HEK293 (cell line): Measurements from ENCODE around the gene CAPS.

Experiments used
- CTCF ChIA-PET: fragments of 350-600 bp; formaldehyde crosslinking; extraction: SDS; loops from one replicate; lab custom pipeline; 2021; ENCODE audit warnings: antibody characterized with exemption; lab: Yijun Ruan, JAX
- POLR2A ChIA-PET: fragments of 300-600 bp; formaldehyde crosslinking; extraction: SDS; loops from one replicate; lab custom pipeline; 2020; ENCODE audit warnings: antibody characterized with exemption, inconsistent platforms; lab: Yijun Ruan, JAX
- H3K27ac ChIP-seq: fragments of 200-500 bp; sonication (Bioruptor generic); 2 replicates; pipeline ENCODE4 v1.5.1; 2014; ENCODE audit warnings: low read depth, low read length, control low read depth, inconsistent platforms; ENCODE audit errors: extremely low read depth
- H3K36me3 ChIP-seq, 2 experiments: fragments of 200-500 bp in 1 of 2; sonication (Bioruptor generic) in 1 of 2; 1 replicate in 1 of 2; 2 replicates in 1 of 2; pipeline ENCODE4 v1.5.1; 2014 to 2017; ENCODE audit warnings: inconsistent platforms in 2 of 2, low read length in 2 of 2; ENCODE audit not compliant: control insufficient read depth in 2 of 2, insufficient read depth in 1 of 2
- H3K4me1 ChIP-seq: fragments of 200-500 bp; sonication (Bioruptor generic); 2 replicates; pipeline ENCODE4 v1.5.1; 2014; ENCODE audit warnings: mild to moderate bottlenecking, low read length, inconsistent platforms; ENCODE audit not compliant: control insufficient read depth, insufficient read depth
- H3K4me3 ChIP-seq: 2 replicates; pipeline ENCODE4 v1.5.1; 2011; ENCODE audit warnings: low read depth, mild to moderate bottlenecking, control low read depth, low read length, moderate library complexity
- H3K9me3 ChIP-seq: fragments of 200-500 bp; sonication (Bioruptor generic); 2 replicates; pipeline ENCODE4 v1.5.1; 2014; ENCODE audit warnings: low read depth, low read length, inconsistent platforms; ENCODE audit not compliant: control insufficient read depth, insufficient read depth
- EGR2 ChIP-seq: fragments of 450-650 bp; formaldehyde crosslinking; IDR thresholded peaks from 2 replicates; pipeline ENCODE4 v1.5.1; 2016; ENCODE audit warnings: low read depth, missing biosample characterization, missing genetic modification characterization
- HOXD13 ChIP-seq: sonication (generic); formaldehyde crosslinking; IDR thresholded peaks from 2 replicates; pipeline ENCODE4 v1.8.0; 2022; ENCODE audit warnings: missing genetic modification reagents, borderline replicate concordance
- SALL2 ChIP-seq: fragments of 450-650 bp; formaldehyde crosslinking; IDR thresholded peaks from 2 replicates; pipeline ENCODE4 v1.5.0; 2017; ENCODE audit warnings: missing biosample characterization, mild to moderate bottlenecking, missing genetic modification characterization, borderline replicate concordance
- SP3 ChIP-seq: fragments of 450-650 bp; formaldehyde crosslinking; IDR thresholded peaks from 2 replicates; pipeline ENCODE4 v1.5.1; 2016; ENCODE audit warnings: missing biosample characterization, missing genetic modification characterization
- YY2 ChIP-seq: fragments of 450-650 bp; formaldehyde crosslinking; IDR thresholded peaks from 2 replicates; pipeline ENCODE4 v1.5.1; 2016; ENCODE audit warnings: missing biosample characterization, missing genetic modification characterization
- ZBTB7A ChIP-seq: fragments of 450-650 bp; formaldehyde crosslinking; IDR thresholded peaks from 2 replicates; pipeline ENCODE4 v1.5.1; 2016; ENCODE audit warnings: low read depth, missing biosample characterization, missing genetic modification characterization
- ZNF140 ChIP-seq: fragments of 450-650 bp; formaldehyde crosslinking; IDR thresholded peaks from 2 replicates; pipeline ENCODE4 v1.5.1; 2016; ENCODE audit warnings: missing biosample characterization, missing genetic modification characterization
- ZNF24 ChIP-seq: fragments of 450-650 bp; formaldehyde crosslinking; IDR thresholded peaks from 2 replicates; pipeline ENCODE4 v1.5.1; 2016; ENCODE audit warnings: missing biosample characterization, missing genetic modification characterization
- ZNF248 ChIP-seq: fragments of 450-650 bp; formaldehyde crosslinking; IDR thresholded peaks from 2 replicates; pipeline ENCODE4 v1.5.1; 2017; ENCODE audit warnings: missing biosample characterization, missing genetic modification characterization
- ZNF341 ChIP-seq: fragments of 450-650 bp; formaldehyde crosslinking; IDR thresholded peaks from 2 replicates; pipeline ENCODE4; 2016; ENCODE audit warnings: low read depth, missing biosample characterization, missing genetic modification characterization
- ZNF416 ChIP-seq: fragments of 450-650 bp; formaldehyde crosslinking; IDR thresholded peaks from 2 replicates; pipeline ENCODE4 v1.5.1; 2016; ENCODE audit warnings: missing biosample characterization, missing genetic modification characterization
- ZNF48 ChIP-seq: fragments of 450-650 bp; formaldehyde crosslinking; IDR thresholded peaks from 2 replicates; pipeline ENCODE4 v1.5.1; 2016; ENCODE audit warnings: missing biosample characterization, missing genetic modification characterization
- ZNF585B ChIP-seq: fragments of 450-650 bp; formaldehyde crosslinking; IDR thresholded peaks from 2 replicates; pipeline ENCODE4 v1.5.1; 2016; ENCODE audit warnings: missing biosample characterization, missing genetic modification characterization
- ZNF610 ChIP-seq: fragments of 450-650 bp; formaldehyde crosslinking; IDR thresholded peaks from 2 replicates; pipeline ENCODE4 v1.5.1; 2016; ENCODE audit warnings: missing biosample characterization, missing genetic modification characterization, borderline replicate concordance
- ZNF654 ChIP-seq: fragments of 450-650 bp; formaldehyde crosslinking; IDR thresholded peaks from 2 replicates; pipeline ENCODE4 v1.5.1; 2016; ENCODE audit warnings: low read depth, missing biosample characterization, missing genetic modification characterization
- ZNF776 ChIP-seq: fragments of 450-650 bp; formaldehyde crosslinking; IDR thresholded peaks from 2 replicates; pipeline ENCODE4 v1.5.0; 2017; ENCODE audit warnings: missing biosample characterization, missing genetic modification characterization, borderline replicate concordance
- ZNF837 ChIP-seq: fragments of 450-650 bp; formaldehyde crosslinking; IDR thresholded peaks from 2 replicates; pipeline ENCODE4 v1.5.1; 2016; ENCODE audit warnings: missing biosample characterization, missing genetic modification characterization
- ZSCAN30 ChIP-seq: fragments of 450-650 bp; IDR thresholded peaks from 2 replicates; pipeline ENCODE4 v1.5.1; 2018; ENCODE audit warnings: missing biosample characterization, mild to moderate bottlenecking, missing genetic modification characterization, moderate library complexity
- TF ChIP-seq, protein P1 (sequence below): fragments of 450-650 bp; formaldehyde crosslinking; IDR thresholded peaks from 2 replicates; pipeline ENCODE4 v1.5.1; 2016; ENCODE audit warnings: missing biosample characterization, missing genetic modification characterization
- TF ChIP-seq, protein P2 (sequence below): fragments of 450-650 bp; formaldehyde crosslinking; IDR thresholded peaks from 2 replicates; pipeline ENCODE4 v1.5.1; 2016; ENCODE audit warnings: missing biosample characterization, missing genetic modification characterization
- TF ChIP-seq, protein P3 (sequence below): fragments of 450-650 bp; formaldehyde crosslinking; IDR thresholded peaks from 2 replicates; pipeline ENCODE4 v1.5.1; 2017; ENCODE audit warnings: missing biosample characterization, mild to moderate bottlenecking, missing genetic modification characterization, moderate library complexity
- TF ChIP-seq, protein P4 (sequence below): fragments of 450-650 bp; formaldehyde crosslinking; IDR thresholded peaks from 2 replicates; pipeline ENCODE4 v1.5.1; 2016; ENCODE audit warnings: missing biosample characterization, missing genetic modification characterization, low read depth
- TF ChIP-seq, protein P5 (sequence below): fragments of 450-650 bp; formaldehyde crosslinking; IDR thresholded peaks from 2 replicates; pipeline ENCODE4 v1.5.1; 2017; ENCODE audit warnings: missing biosample characterization, missing genetic modification characterization
- TF ChIP-seq, protein P6 (sequence below): fragments of 450-650 bp; formaldehyde crosslinking; IDR thresholded peaks from 2 replicates; pipeline ENCODE4 v1.5.1; 2016; ENCODE audit warnings: missing biosample characterization, missing genetic modification characterization

Gene CAPS

DNA sequence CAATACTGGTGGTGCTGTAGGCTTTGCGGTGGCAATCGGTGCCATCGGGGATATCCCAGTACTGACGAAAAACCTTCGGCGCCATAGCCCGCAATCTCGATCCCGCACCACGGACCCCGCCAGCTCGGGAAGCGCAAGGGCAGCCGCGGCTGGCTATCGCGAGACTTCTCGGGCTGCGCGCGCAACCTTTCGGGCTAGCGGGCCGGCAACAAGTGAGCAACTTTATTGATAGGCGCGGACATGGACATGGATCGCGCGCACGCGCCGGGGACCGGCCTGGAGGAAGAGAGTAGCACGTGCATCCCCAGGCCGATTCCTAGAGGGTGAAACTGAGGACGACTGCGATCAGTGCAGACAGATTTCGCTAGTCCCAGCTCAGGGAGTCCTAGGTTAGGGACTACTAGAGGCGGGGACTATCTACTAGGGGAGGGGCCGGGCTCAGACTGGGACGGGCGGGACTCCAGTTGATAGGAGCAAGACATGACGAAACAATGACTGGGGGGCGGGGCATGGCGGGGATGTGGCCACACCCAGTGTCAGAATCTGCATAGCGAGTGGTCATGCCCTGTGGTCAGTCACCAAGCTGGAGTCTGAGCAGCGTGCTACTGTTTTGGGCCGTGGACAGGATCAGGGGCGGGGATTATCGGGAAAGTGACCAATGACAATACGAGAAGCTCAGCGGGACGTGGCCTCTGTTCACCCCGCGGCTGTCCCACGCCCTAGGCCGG lies 10.3 kb upstream of the CAPS start, which contains the start of gene NDUFA11:
Gene NDUFA11, minus strand, starts transcription at position 167 of the 728 bp plus-strand sequence. Its CDS starts 82 bp downstream, at position 85.
- H3K27ac ChIP-seq, result peak within 1 kb of the TSS; percentile 88
- ChIA-PET POLR2A (interaction anchor here (0.5 to 3.1 kb wide), 17 partner anchors 11 to 1166 kb away, joined by 3 to 35 read pairs (median 5); partner anchors contain the start of genes DUS3L, RANBP3, RPL36 and SAFB), CTCF (interaction anchor here (0.6 to 6.5 kb wide), 10 partner anchors 11 to 387 kb away, joined by 3 to 56 read pairs (median 4); partner anchors contain the start of gene NRTN)
- H3K4me1 ChIP-seq, result no peaks in the 10 kb centered on the region
- H3K36me3 ChIP-seq, result peaks cover 4 to 19% of the 10 kb centered on the region in 2 experiments; a peak in 2 of 3 replicates
- no peaks in the 10 kb centered on the region for H3K9me3 ChIP-seq
- peak within 1 kb of the TSS; percentile 97 for H3K4me3 ChIP-seq
- TF ChIP-seq SALL2 (tag by site-specific recombination) (no peak), SP3 (tag by site-specific recombination) (peak; percentile 69), EGR2 (no peak), ZNF48 (tag by site-specific recombination) (no peak), ZNF24 (tag by site-specific recombination) (peak; percentile 50), ZBTB7A (tag by site-specific recombination) (0 out of 2 replicates have a peak, but pooled peaks have one; percentile 13), ZNF140 (no peak), ZNF654 (tag by site-specific recombination) (no peak), ZNF610 (tag by site-specific recombination) (peak; percentile 35; the same call in 1 of the 2 replicates), YY2 (tag by site-specific recombination) (peak; percentile 55; the same call in 1 of the 2 replicates), ZNF776 (tag by site-specific recombination) (no peak), ZNF585B (tag by site-specific recombination) (no peak), ZNF248 (tag by site-specific recombination) (no peak), HOXD13 (CRISPR knock-in tag) (0 out of 2 replicates have a peak, but pooled peaks have one; percentile 13), ZNF341 (tag by site-specific recombination) (no peak), ZNF837 (tag by site-specific recombination) (no peak), ZNF416 (no peak), ZSCAN30 (tag by site-specific recombination) (peak; percentile 90)
- TF ChIP-seq, protein P1, sequence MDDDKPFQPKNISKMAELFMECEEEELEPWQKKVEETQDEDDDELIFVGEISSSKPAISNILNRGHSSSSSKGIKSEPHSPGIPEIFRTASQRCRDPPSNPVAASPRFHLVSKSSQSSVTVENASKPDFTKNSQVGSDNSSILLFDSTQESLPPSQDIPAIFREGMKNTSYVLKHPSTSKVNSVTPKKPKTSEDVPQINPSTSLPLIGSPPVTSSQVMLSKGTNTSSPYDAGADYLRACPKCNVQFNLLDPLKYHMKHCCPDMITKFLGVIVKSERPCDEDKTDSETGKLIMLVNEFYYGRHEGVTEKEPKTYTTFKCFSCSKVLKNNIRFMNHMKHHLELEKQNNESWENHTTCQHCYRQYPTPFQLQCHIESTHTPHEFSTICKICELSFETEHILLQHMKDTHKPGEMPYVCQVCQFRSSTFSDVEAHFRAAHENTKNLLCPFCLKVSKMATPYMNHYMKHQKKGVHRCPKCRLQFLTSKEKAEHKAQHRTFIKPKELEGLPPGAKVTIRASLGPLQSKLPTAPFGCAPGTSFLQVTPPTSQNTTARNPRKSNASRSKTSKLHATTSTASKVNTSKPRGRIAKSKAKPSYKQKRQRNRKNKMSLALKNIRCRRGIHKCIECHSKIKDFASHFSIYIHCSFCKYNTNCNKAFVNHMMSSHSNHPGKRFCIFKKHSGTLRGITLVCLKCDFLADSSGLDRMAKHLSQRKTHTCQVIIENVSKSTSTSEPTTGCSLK, result no peak
- TF ChIP-seq, protein P2, sequence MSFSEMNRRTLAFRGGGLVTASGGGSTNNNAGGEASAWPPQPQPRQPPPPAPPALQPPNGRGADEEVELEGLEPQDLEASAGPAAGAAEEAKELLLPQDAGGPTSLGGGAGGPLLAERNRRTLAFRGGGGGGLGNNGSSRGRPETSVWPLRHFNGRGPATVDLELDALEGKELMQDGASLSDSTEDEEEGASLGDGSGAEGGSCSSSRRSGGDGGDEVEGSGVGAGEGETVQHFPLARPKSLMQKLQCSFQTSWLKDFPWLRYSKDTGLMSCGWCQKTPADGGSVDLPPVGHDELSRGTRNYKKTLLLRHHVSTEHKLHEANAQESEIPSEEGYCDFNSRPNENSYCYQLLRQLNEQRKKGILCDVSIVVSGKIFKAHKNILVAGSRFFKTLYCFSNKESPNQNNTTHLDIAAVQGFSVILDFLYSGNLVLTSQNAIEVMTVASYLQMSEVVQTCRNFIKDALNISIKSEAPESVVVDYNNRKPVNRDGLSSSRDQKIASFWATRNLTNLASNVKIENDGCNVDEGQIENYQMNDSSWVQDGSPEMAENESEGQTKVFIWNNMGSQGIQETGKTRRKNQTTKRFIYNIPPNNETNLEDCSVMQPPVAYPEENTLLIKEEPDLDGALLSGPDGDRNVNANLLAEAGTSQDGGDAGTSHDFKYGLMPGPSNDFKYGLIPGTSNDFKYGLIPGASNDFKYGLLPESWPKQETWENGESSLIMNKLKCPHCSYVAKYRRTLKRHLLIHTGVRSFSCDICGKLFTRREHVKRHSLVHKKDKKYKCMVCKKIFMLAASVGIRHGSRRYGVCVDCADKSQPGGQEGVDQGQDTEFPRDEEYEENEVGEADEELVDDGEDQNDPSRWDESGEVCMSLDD, result no peak
- TF ChIP-seq, protein P3, sequence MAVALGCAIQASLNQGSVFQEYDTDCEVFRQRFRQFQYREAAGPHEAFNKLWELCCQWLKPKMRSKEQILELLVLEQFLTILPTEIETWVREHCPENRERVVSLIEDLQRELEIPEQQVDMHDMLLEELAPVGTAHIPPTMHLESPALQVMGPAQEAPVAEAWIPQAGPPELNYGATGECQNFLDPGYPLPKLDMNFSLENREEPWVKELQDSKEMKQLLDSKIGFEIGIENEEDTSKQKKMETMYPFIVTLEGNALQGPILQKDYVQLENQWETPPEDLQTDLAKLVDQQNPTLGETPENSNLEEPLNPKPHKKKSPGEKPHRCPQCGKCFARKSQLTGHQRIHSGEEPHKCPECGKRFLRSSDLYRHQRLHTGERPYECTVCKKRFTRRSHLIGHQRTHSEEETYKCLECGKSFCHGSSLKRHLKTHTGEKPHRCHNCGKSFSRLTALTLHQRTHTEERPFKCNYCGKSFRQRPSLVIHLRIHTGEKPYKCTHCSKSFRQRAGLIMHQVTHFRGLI (tag by site-specific recombination), result no peak
- TF ChIP-seq, protein P4, sequence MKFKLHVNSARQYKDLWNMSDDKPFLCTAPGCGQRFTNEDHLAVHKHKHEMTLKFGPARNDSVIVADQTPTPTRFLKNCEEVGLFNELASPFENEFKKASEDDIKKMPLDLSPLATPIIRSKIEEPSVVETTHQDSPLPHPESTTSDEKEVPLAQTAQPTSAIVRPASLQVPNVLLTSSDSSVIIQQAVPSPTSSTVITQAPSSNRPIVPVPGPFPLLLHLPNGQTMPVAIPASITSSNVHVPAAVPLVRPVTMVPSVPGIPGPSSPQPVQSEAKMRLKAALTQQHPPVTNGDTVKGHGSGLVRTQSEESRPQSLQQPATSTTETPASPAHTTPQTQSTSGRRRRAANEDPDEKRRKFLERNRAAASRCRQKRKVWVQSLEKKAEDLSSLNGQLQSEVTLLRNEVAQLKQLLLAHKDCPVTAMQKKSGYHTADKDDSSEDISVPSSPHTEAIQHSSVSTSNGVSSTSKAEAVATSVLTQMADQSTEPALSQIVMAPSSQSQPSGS (tag by site-specific recombination), result peak; percentile 45; the same call in 1 of the 2 replicates
- TF ChIP-seq, protein P5, sequence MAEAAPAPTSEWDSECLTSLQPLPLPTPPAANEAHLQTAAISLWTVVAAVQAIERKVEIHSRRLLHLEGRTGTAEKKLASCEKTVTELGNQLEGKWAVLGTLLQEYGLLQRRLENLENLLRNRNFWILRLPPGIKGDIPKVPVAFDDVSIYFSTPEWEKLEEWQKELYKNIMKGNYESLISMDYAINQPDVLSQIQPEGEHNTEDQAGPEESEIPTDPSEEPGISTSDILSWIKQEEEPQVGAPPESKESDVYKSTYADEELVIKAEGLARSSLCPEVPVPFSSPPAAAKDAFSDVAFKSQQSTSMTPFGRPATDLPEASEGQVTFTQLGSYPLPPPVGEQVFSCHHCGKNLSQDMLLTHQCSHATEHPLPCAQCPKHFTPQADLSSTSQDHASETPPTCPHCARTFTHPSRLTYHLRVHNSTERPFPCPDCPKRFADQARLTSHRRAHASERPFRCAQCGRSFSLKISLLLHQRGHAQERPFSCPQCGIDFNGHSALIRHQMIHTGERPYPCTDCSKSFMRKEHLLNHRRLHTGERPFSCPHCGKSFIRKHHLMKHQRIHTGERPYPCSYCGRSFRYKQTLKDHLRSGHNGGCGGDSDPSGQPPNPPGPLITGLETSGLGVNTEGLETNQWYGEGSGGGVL, result no peak
- TF ChIP-seq, protein P6, sequence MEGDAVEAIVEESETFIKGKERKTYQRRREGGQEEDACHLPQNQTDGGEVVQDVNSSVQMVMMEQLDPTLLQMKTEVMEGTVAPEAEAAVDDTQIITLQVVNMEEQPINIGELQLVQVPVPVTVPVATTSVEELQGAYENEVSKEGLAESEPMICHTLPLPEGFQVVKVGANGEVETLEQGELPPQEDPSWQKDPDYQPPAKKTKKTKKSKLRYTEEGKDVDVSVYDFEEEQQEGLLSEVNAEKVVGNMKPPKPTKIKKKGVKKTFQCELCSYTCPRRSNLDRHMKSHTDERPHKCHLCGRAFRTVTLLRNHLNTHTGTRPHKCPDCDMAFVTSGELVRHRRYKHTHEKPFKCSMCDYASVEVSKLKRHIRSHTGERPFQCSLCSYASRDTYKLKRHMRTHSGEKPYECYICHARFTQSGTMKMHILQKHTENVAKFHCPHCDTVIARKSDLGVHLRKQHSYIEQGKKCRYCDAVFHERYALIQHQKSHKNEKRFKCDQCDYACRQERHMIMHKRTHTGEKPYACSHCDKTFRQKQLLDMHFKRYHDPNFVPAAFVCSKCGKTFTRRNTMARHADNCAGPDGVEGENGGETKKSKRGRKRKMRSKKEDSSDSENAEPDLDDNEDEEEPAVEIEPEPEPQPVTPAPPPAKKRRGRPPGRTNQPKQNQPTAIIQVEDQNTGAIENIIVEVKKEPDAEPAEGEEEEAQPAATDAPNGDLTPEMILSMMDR (tag by site-specific recombination), result no peak
